ENCODE results near the gene UBE2K.

The UBE2K gene

GRCh38 chr4:39657465-39657864 lies 40.5 kb upstream of the UBE2K start:
- no peak for TF ChIP-seq CTCF (IDR thresholded peaks at IDR 0.05; ENCODE audit: insufficient read depth, missing control alignments)
- DNase-seq (ENCODE audit: insufficient read length, low spot score) (no peak), FAIRE-seq (no peak)

- FAIRE-seq: no peak
- no peak for TF ChIP-seq CTCF (IDR thresholded peaks at IDR 0.05; ENCODE audit: insufficient read depth, missing control alignments)
- no peak for DNase-seq (ENCODE audit: insufficient read length, low spot score)
Observed at GRCh38 chr4:39658756-39659155, 39.2 kb upstream of the UBE2K start.

- FAIRE-seq: no peak
- DNase-seq (ENCODE audit: insufficient read length, low spot score): no peak
- no peak for TF ChIP-seq CTCF (IDR thresholded peaks at IDR 0.05; ENCODE audit: insufficient read depth, missing control alignments)
Observed at GRCh38 chr4:39660045-39660444, 37.9 kb upstream of the UBE2K start.

- TF ChIP-seq CTCF (IDR thresholded peaks at IDR 0.05; ENCODE audit: insufficient read depth, missing control alignments): no peak
- no peak for DNase-seq (ENCODE audit: insufficient read length, low spot score)
- FAIRE-seq: no peak
Observed at GRCh38 chr4:39660757-39661156, 37.2 kb upstream of the UBE2K start.

- TF ChIP-seq CTCF (IDR thresholded peaks at IDR 0.05; ENCODE audit: insufficient read depth, missing control alignments): no peak
- DNase-seq (ENCODE audit: insufficient read length, low spot score): no peak
- FAIRE-seq: no peak
Observed at GRCh38 chr4:39662683-39663082, 35.3 kb upstream of the UBE2K start.

GRCh38 chr4:39664828-39665731 lies 32.9 kb upstream of the UBE2K start:
- no peak for TF ChIP-seq CTCF (IDR thresholded peaks at IDR 0.05; ENCODE audit: insufficient read depth, missing control alignments)
- DNase-seq (ENCODE audit: insufficient read length, low spot score): no peak
- FAIRE-seq: no peak

GRCh38 chr4:39667706-39668105 lies 30.2 kb upstream of the UBE2K start:
- FAIRE-seq (no peak), DNase-seq (ENCODE audit: insufficient read length, low spot score) (no peak)
- no peak for TF ChIP-seq CTCF (IDR thresholded peaks at IDR 0.05; ENCODE audit: insufficient read depth, missing control alignments)

Data from D721Med (cell line).